MCF 10A (cell line): Measurements from ENCODE around the gene INIP. TPM values are rescaled to one million over a fixed set of nuclear protein-coding genes. Genes with fewer than 3 reads are reported as not detected.

Source experiments
- BruUV-seq: library from RNA; stranded (reverse); fragments of 400-500 nt; replicated peaks from 2 replicates; lab custom pipeline; 2021; lab: Mats Ljungman, UMichigan
- CTCF ChIA-PET: fragments of 300-600 bp; sonication (Branson Sonifier 250); formaldehyde crosslinking; extraction: SDS; loops from one replicate; lab custom pipeline; 2021; ENCODE audit warnings: antibody characterized with exemption, inconsistent platforms; lab: Yijun Ruan, JAX
- POLR2A ChIA-PET: fragments of 300-600, 350-650 bp; sonication (Branson Sonifier 250); formaldehyde crosslinking; extraction: SDS; loops from one replicate; lab custom pipeline; 2020; ENCODE audit warnings: antibody characterized with exemption, inconsistent platforms; lab: Yijun Ruan, JAX
- DNase-seq: peaks from one replicate; pipeline ENCODE4 v3.0.0-alpha.2; 2018; ENCODE audit not compliant: unreplicated experiment
- H3K27ac Mint-ChIP-seq: one replicate; pipeline ENCODE4 v1.8.0; 2022; ENCODE audit warnings: mild to moderate bottlenecking, low read depth, mixed read lengths; ENCODE audit not compliant: unreplicated experiment
- H3K27me3 Mint-ChIP-seq: one replicate; pipeline ENCODE4 v1.8.0; 2022; ENCODE audit warnings: mixed read lengths; ENCODE audit not compliant: insufficient read depth, unreplicated experiment
- H3K36me3 Mint-ChIP-seq: one replicate; pipeline ENCODE4 v1.8.0; 2022; ENCODE audit warnings: mild to moderate bottlenecking, moderate library complexity, mixed read lengths; ENCODE audit not compliant: insufficient read depth, unreplicated experiment
- H3K4me1 Mint-ChIP-seq: one replicate; pipeline ENCODE4 v1.8.0; 2022; ENCODE audit warnings: mixed read lengths; ENCODE audit not compliant: insufficient read depth, unreplicated experiment
- H3K4me3 Mint-ChIP-seq: one replicate; pipeline ENCODE4 v1.8.0; 2022; ENCODE audit warnings: mild to moderate bottlenecking, moderate library complexity, mixed read lengths; ENCODE audit not compliant: unreplicated experiment
- H3K9me3 Mint-ChIP-seq: one replicate; pipeline ENCODE4 v1.8.0; 2022; ENCODE audit warnings: mixed read lengths; ENCODE audit not compliant: unreplicated experiment
- intact Hi-C: fragments of 100-400 bp; cut with micrococcal nuclease; formaldehyde crosslinking; loops from 2 replicates; pipeline ENCODE4 v1.14.1; 2022
- total RNA-seq: library from RNA; stranded (reverse); gene quantifications from 2 replicates; pipeline ENCODE4 v1.2.3, GENCODE V29; 2022
- TF ChIP-seq, protein P1 (sequence below): fragments of 200-600 bp; IDR thresholded peaks from one replicate; pipeline ENCODE4 v1.8.0; 2022; ENCODE audit warnings: antibody characterized with exemption, mild to moderate bottlenecking; ENCODE audit not compliant: unreplicated experiment

The INIP gene
- total RNA-seq, 1 experiment from 2014 or later, result 28.0 TPM

DNA sequence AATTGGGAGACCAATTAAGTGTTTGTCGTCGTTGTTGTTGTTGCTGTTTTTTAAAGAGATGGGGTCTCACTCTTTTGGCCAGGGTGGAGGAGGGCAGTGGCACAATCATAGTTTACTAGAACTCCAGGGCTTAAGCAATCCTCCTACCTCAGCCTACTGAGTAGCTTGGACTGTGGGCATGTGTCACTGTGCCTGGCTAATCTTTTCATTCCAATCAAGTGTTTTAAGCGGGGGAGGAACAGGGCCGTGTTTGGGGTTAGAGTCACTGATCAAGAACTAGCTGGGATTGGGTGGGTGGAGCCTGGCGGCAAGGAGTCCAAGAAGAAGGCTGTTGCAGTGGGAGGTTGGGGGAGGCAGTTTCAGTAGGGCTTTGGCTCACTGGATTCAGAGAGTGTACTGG is 46.4 kb upstream of the INIP start:
- DNase-seq, result no peak
- TF ChIP-seq, protein P1, sequence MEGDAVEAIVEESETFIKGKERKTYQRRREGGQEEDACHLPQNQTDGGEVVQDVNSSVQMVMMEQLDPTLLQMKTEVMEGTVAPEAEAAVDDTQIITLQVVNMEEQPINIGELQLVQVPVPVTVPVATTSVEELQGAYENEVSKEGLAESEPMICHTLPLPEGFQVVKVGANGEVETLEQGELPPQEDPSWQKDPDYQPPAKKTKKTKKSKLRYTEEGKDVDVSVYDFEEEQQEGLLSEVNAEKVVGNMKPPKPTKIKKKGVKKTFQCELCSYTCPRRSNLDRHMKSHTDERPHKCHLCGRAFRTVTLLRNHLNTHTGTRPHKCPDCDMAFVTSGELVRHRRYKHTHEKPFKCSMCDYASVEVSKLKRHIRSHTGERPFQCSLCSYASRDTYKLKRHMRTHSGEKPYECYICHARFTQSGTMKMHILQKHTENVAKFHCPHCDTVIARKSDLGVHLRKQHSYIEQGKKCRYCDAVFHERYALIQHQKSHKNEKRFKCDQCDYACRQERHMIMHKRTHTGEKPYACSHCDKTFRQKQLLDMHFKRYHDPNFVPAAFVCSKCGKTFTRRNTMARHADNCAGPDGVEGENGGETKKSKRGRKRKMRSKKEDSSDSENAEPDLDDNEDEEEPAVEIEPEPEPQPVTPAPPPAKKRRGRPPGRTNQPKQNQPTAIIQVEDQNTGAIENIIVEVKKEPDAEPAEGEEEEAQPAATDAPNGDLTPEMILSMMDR, result no peak
- intact Hi-C loops, result no loop called here
- H3K36me3 Mint-ChIP-seq, result peaks cover 6% of the 10 kb centered on the region
- H3K4me3 Mint-ChIP-seq, result no peak overlapping the region
- H3K27ac Mint-ChIP-seq, result no peak overlapping the region
- CTCF ChIA-PET, result interaction anchor here (0.6 to 1.4 kb wide), 2 partner anchors 8 to 128 kb away, joined by 3 to 5 read pairs; no protein-coding TSS in a partner anchor
- no peaks in the 10 kb centered on the region for H3K27me3 Mint-ChIP-seq
- POLR2A ChIA-PET, result interaction anchor here (0.7 kb wide), 1 partner anchor 9 kb away, joined by 3 read pairs; no protein-coding TSS in a partner anchor
- BruUV-seq, result no TSS peak
- peaks cover 6% of the 10 kb centered on the region for H3K9me3 Mint-ChIP-seq
- peaks cover 20% of the 10 kb centered on the region for H3K4me1 Mint-ChIP-seq

- BruUV-seq, result no TSS peak
- CTCF ChIA-PET, result interaction anchor here (0.6 to 1.4 kb wide), 2 partner anchors 10 to 397 kb away, joined by 3 to 5 read pairs; no protein-coding TSS in a partner anchor
- POLR2A ChIA-PET, result interaction anchor here (0.7 kb wide), 1 partner anchor 44 kb away, joined by 3 read pairs; no protein-coding TSS in a partner anchor
These were observed 45.0 kb upstream of the INIP start for GRCh38 chr9:112762726-112763518.

GRCh38 chr9:112761912-112762655 is 44.2 kb upstream of the INIP start:
- peaks cover 6% of the 10 kb centered on the region for H3K9me3 Mint-ChIP-seq

More at GRCh38 chr9:112762726-112763518, 45.0 kb upstream of the INIP start:
- Mint-ChIP-seq H3K27ac (no peak overlapping the region), H3K36me3 (peaks cover 6% of the 10 kb centered on the region), H3K27me3 (no peaks in the 10 kb centered on the region), H3K4me3 (no peak overlapping the region), H3K4me1 (peaks cover 22% of the 10 kb centered on the region), H3K9me3 (peaks cover 6% of the 10 kb centered on the region)
- intact Hi-C loops, result no loop called here
- no peak for DNase-seq
- TF ChIP-seq, protein P1, result no peak

More at GRCh38 chr9:112761912-112762655, 44.2 kb upstream of the INIP start:
- peaks cover 31% of the 10 kb centered on the region for H3K4me1 Mint-ChIP-seq
- intact Hi-C loops, result no loop called here
- H3K36me3 Mint-ChIP-seq, result peaks cover 6% of the 10 kb centered on the region
- CTCF ChIA-PET, result no interaction called here
- H3K27ac Mint-ChIP-seq, result no peak overlapping the region
- no TSS peak for BruUV-seq
- no peaks in the 10 kb centered on the region for H3K27me3 Mint-ChIP-seq
- TF ChIP-seq, protein P1, result no peak
- DNase-seq, result no peak
- POLR2A ChIA-PET, result interaction anchor here (0.6 kb wide), 1 partner anchor 44 kb away, joined by 3 read pairs; the partner anchor contains the start of gene INIP
- no peak overlapping the region for H3K4me3 Mint-ChIP-seq
